GM08714 (cell line): ENCODE data around the gene ABCC8.
"Not testable (repeated sequence)": the region's sequence is repeated elsewhere in the genome, so short reads cannot be mapped to it uniquely, and the experiment has no call there.

Experiments
- H3K4me3 ChIP-seq: fragments of 200-500 bp; sonication (Bioruptor generic); 2 replicates; pipeline ENCODE4 v1.5.1; 2014; ENCODE audit warnings: mild to moderate bottlenecking, low read length, inconsistent platforms
- ZNF274 ChIP-seq: IDR thresholded peaks from 2 replicates; pipeline ENCODE4 v1.6.1; 2012; ENCODE audit warnings: mild to moderate bottlenecking, low read depth, low read length

Gene ABCC8

GRCh38 chr11:17437366-17437765, 39.3 kb downstream of the ABCC8 start:
- no peak for TF ChIP-seq ZNF274
- H3K4me3 ChIP-seq: no peak overlapping the region

- no peak overlapping the region for H3K4me3 ChIP-seq
- TF ChIP-seq ZNF274: no peak
Observed at GRCh38 chr11:17434108-17434507, 42.5 kb downstream of the ABCC8 start.

GRCh38 chr11:17432002-17432401, 44.6 kb downstream of the ABCC8 start:
- no peak for TF ChIP-seq ZNF274
- no peak overlapping the region for H3K4me3 ChIP-seq

- H3K4me3 ChIP-seq: no peak overlapping the region
- TF ChIP-seq ZNF274: no peak
Observed at GRCh38 chr11:17431139-17431538, 45.5 kb downstream of the ABCC8 start.

- no peak for TF ChIP-seq ZNF274
Observed at GRCh38 chr11:17430616-17431015, 46.0 kb downstream of the ABCC8 start.

GRCh38 chr11:17428925-17429324, 47.7 kb downstream of the ABCC8 start:
- no peak for TF ChIP-seq ZNF274

More at GRCh38 chr11:17430616-17431015, 46.0 kb downstream of the ABCC8 start:
- H3K4me3 ChIP-seq: no peak overlapping the region

GRCh38 chr11:17428261-17428660, 48.4 kb downstream of the ABCC8 start:
- H3K4me3 ChIP-seq: no peak overlapping the region
- TF ChIP-seq ZNF274: no peak

More at GRCh38 chr11:17428925-17429324, 47.7 kb downstream of the ABCC8 start:
- no peak overlapping the region for H3K4me3 ChIP-seq

GRCh38 chr11:17426233-17426632, 50.4 kb downstream of the ABCC8 start:
- H3K4me3 ChIP-seq: not testable (repeated sequence)

GRCh38 chr11:17423533-17424310, 52.9 kb downstream of the ABCC8 start:
- H3K4me3 ChIP-seq: no peak overlapping the region
- TF ChIP-seq ZNF274: no peak

- TF ChIP-seq ZNF274: no peak
- no peak overlapping the region for H3K4me3 ChIP-seq
Observed at GRCh38 chr11:17421781-17422180, 54.9 kb downstream of the ABCC8 start.

- no peak for TF ChIP-seq ZNF274
- no peak overlapping the region for H3K4me3 ChIP-seq
Observed at GRCh38 chr11:17418444-17419081, 58.1 kb downstream of the ABCC8 start.

- no peak for TF ChIP-seq ZNF274
- no peak overlapping the region for H3K4me3 ChIP-seq
Observed at GRCh38 chr11:17416492-17416891, 60.2 kb downstream of the ABCC8 start.

- H3K4me3 ChIP-seq: no peak overlapping the region
- TF ChIP-seq ZNF274: no peak
Observed at GRCh38 chr11:17415523-17416104, 61.0 kb downstream of the ABCC8 start.

GRCh38 chr11:17414992-17415391, 61.7 kb downstream of the ABCC8 start:
- H3K4me3 ChIP-seq: no peak overlapping the region
- no peak for TF ChIP-seq ZNF274

- no peak for TF ChIP-seq ZNF274
Observed at GRCh38 chr11:17414317-17414737, 62.3 kb downstream of the ABCC8 start.

More at GRCh38 chr11:17414317-17414737, 62.3 kb downstream of the ABCC8 start:
- H3K4me3 ChIP-seq: no peak overlapping the region
